HUES6 (cell line): ENCODE data around the gene MPND.

Experiments used
- H3K27ac ChIP-seq: 2 replicates; pipeline ENCODE4 v1.7.0; 2013; ENCODE audit warnings: low read depth, mild to moderate bottlenecking, low read length, inconsistent platforms
- H3K27me3 ChIP-seq: 2 replicates; pipeline ENCODE4 v1.6.1; 2013; ENCODE audit warnings: low read length; ENCODE audit not compliant: control insufficient read depth, insufficient read depth
- H3K36me3 ChIP-seq: 2 replicates; pipeline ENCODE4 v1.6.1; 2013; ENCODE audit warnings: low read length; ENCODE audit not compliant: control insufficient read depth, insufficient read depth
- H3K4me1 ChIP-seq: 2 replicates; pipeline ENCODE4 v1.6.1; 2013; ENCODE audit warnings: low read length; ENCODE audit not compliant: control insufficient read depth, insufficient read depth
- H3K4me3 ChIP-seq: 2 replicates; pipeline ENCODE4 v1.5.1; 2013; ENCODE audit warnings: low read depth, low read length
- H3K9ac ChIP-seq: one replicate; pipeline ENCODE4 v1.6.1; 2013; ENCODE audit warnings: mild to moderate bottlenecking, low read length
- H3K9me3 ChIP-seq: 2 replicates; pipeline ENCODE4 v1.6.1; 2013; ENCODE audit warnings: low read depth, low read length; ENCODE audit not compliant: control insufficient read depth, insufficient read depth

The MPND gene

GRCh38 chr19:4343370-4344307 is at the start of gene MPND:
MPND (plus strand) TSS chr19:4343562; CDS start chr19:4343594, 32 bp downstream.
- H3K27ac ChIP-seq: peak within 1 kb of the TSS; percentile 86

GRCh38 chr19:4294389-4294788 is 49.0 kb upstream of the MPND start:
- peaks cover 5% of the 10 kb centered on the region for H3K4me1 ChIP-seq
- no peaks in the 10 kb centered on the region for H3K27me3 ChIP-seq
- H3K9ac ChIP-seq: no peak overlapping the region
- H3K36me3 ChIP-seq: no peaks in the 10 kb centered on the region
- no peak overlapping the region for H3K27ac ChIP-seq
- H3K9me3 ChIP-seq: no peaks in the 10 kb centered on the region
- no peak overlapping the region for H3K4me3 ChIP-seq

More at GRCh38 chr19:4343370-4344307, at the start of gene MPND:
- H3K4me1 ChIP-seq: peaks cover 5% of the 10 kb centered on the region; the same call in 1 of the 2 replicates
- H3K4me3 ChIP-seq: peak within 1 kb of the TSS; percentile 85
- H3K36me3 ChIP-seq: peaks cover 14% of the 10 kb centered on the region
- peak within 1 kb of the TSS; percentile 84 for H3K9ac ChIP-seq
- H3K27me3 ChIP-seq: no peaks in the 10 kb centered on the region
- H3K9me3 ChIP-seq: no peaks in the 10 kb centered on the region

DNA sequence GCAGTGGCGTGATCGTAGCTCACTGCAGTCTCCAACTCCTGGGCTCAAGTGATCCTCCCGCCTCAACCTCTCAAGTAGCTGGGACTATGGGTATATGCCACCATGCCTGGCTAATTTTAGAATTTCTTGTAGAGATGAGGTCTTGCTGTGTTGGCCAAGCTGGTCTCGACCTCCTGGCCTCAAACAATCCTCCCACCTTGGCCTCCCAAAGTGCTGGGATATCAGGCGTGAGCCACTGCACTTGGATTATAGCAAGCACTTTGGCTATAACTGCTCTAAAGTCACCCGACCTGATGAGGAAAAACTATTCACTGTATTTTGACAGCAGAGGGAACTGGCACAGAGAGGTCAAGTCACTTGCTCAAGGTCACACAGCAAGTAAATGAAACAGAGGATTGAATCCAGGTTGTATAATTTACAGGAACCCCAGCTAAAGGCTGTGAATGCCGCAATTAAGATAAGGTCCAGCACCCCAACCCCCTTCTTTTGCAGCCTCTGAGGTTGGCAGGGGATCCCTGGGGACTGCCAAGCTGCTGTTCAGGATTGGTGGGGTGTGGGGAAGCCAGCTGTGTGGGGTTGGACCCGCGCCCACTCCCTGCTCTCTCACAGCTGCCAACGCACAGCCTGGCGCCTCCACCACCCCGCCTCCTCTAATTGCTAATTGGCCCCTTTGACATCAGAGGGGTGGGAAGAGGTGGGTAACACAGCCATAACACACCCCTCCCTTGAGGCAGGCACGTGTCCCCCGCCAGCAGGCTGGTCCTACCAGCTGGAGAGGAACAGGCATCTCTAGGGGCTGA is 47.2 kb upstream of the MPND start:
- no peaks in the 10 kb centered on the region for H3K36me3 ChIP-seq
- no peak overlapping the region for H3K27ac ChIP-seq
- no peak overlapping the region for H3K4me3 ChIP-seq
- H3K9me3 ChIP-seq: no peaks in the 10 kb centered on the region
- H3K27me3 ChIP-seq: no peaks in the 10 kb centered on the region
- no peak overlapping the region for H3K9ac ChIP-seq
- H3K4me1 ChIP-seq: peaks cover 5% of the 10 kb centered on the region

DNA sequence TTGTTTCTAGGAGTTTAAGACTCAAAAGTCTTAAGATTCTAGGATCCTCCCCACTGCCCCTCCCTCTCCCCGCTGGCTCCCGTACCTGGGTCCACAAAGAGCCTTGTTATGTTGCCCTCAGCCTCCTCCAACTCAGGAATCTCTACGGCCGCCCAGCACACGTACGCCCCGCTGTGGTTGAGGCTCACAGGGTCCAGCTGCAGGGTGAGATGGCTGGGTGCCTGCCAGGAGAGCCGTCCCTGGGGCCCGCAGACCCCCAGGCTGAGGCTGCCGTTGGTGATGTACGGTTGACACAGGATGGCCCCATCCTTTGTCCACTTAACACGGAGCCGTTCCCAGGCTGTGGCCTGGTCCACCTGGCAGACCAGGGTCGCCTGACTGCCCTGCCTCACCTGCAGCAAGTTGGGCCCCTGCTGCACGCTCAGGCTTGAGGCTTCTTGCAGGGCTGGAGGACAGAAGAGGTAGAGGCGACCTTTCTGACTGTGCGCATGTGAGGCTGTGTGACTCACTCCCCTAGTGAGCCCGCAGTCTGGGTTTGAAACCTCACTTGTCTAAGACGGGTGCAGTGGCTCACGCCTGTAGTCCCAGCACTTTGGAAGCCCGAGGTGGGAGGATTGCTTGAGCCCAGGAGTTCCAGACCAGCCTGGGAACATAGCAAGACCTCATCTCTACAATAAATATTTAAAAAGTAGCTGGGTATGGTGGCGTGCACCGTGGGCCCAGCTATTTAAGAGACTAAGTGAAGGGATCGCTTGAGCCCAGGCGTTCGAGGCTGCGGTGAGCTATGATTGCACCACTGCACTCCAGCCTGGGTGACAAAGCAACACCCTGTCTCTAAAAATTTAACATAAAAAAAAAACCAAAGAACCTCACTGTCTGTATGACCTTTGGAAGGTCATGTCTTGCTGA is 45.2 kb upstream of the MPND start:
- H3K9ac ChIP-seq: peak overlapping the region; percentile 31
- no peaks in the 10 kb centered on the region for H3K9me3 ChIP-seq
- peaks cover 13% of the 10 kb centered on the region for H3K4me1 ChIP-seq
- H3K27me3 ChIP-seq: no peaks in the 10 kb centered on the region
- H3K27ac ChIP-seq: no peak overlapping the region
- H3K4me3 ChIP-seq: no peak overlapping the region
- no peaks in the 10 kb centered on the region for H3K36me3 ChIP-seq

DNA sequence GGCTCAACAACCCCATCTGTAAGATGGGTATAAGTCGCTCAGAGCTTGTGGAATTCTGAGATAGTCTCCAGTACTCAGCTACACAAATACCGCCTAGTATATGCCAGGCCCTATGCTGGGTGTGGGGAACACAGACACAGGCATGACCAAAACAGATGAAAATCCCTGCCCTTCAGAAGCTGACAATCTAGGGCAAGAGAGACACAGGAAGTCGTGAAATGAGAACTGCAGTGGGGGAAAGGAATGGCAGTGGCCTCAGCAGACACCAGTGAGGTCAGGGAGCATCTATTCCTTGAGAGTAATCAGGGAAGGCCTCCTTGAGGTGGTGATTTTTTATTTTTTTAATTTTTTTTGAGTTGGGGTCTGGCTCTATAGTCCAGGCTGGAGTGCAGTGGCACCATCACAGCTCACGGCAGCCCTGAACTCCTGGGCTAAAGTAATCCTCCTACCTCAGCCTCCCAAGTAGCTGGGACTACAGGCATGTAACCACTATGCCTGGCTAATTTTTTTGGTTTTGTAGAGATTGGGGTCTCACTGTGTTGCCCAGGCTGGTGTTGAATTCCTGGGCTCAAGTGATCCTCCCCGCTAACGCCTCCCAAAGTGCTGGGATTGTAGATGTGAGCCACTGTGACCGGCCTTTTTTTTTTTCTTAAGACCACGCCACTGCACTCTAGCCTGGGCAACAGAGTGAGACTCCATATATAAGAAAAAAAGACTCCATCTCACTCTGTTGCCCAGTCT is 44.4 kb upstream of the MPND start:
- H3K9ac ChIP-seq: no peak overlapping the region
- peaks cover 14% of the 10 kb centered on the region for H3K4me1 ChIP-seq
- H3K27me3 ChIP-seq: no peaks in the 10 kb centered on the region
- no peak overlapping the region for H3K27ac ChIP-seq
- no peaks in the 10 kb centered on the region for H3K36me3 ChIP-seq
- H3K9me3 ChIP-seq: no peaks in the 10 kb centered on the region
- no peak overlapping the region for H3K4me3 ChIP-seq

- Histone ChIP-seq H3K27ac (no peak overlapping the region), H3K9ac (no peak overlapping the region), H3K4me1 (peaks cover 17% of the 10 kb centered on the region), H3K4me3 (no peak overlapping the region), H3K27me3 (no peaks in the 10 kb centered on the region), H3K9me3 (no peaks in the 10 kb centered on the region), H3K36me3 (no peaks in the 10 kb centered on the region)
Measured at GRCh38 chr19:4300589-4300988, 42.8 kb upstream of the MPND start.

DNA sequence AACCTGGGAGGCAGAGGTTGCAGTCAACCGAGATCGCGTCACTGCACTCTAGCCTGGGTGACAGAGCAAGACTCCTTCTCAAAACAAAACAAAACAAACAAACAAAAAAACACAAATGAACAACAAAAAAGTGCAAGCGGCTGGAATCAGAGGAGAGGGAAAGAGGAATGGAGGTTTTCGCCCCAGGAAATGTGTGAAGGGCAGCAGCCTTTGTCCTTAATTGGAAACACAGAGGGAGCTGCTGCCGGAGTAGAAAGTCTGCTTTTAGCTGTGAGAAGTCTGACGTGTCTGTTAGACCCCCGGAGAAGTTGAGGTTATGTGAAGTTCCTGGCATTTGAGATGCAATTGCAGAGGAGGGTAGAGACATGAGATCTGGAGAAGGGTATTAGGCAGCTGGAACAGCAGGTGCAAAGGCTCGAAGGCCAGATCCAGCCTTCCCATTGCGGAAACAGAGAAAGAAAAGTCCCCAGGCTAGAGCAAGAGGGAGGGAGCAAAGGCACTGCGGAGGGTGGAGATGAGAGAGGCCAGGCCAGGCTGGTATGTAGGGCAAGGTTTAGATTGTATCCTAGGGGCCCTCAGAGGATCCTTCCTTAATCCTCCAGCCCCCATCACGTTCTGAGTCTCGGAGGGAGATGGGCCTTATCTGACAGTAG is 41.6 kb upstream of the MPND start:
- H3K9ac ChIP-seq: no peak overlapping the region
- H3K27ac ChIP-seq: no peak overlapping the region
- peaks cover 2% of the 10 kb centered on the region; the same call in 1 of the 2 replicates for H3K36me3 ChIP-seq
- no peaks in the 10 kb centered on the region for H3K27me3 ChIP-seq
- no peak overlapping the region for H3K4me3 ChIP-seq
- H3K4me1 ChIP-seq: peaks cover 15% of the 10 kb centered on the region; the same call in 1 of the 2 replicates
- no peaks in the 10 kb centered on the region for H3K9me3 ChIP-seq

DNA sequence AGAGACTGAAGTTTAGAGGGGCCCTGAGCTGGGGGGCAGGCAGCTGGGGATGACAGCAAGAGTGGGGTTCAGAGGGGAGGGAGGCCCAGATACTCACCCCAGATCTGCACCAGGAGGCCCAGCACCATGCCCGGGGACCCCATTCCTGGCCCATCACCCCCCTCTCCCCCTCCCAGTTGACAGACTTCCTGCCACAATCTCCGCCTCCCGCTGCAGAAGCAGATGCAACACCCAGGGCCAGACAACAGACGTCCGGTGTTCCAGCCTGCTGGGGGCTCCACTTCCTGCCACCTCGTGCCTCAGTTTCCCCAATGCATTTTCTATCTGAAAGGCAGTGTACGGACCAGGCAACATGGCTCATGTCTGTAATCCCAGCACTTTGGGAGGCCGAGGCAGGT is 41.1 kb upstream of the MPND start, which contains the start of gene TMIGD2:
TMIGD2 (minus strand) TSS at position 147 of the 398 bp plus-strand sequence; CDS start at position 143, 4 bp downstream.
- H3K27ac ChIP-seq: no peak within 1 kb of the TSS
- no peaks in the 10 kb centered on the region for H3K9me3 ChIP-seq
- no peak within 1 kb of the TSS for H3K4me3 ChIP-seq
- no peak within 1 kb of the TSS for H3K9ac ChIP-seq
- H3K36me3 ChIP-seq: peaks cover 3% of the 10 kb centered on the region; the same call in 1 of the 2 replicates
- no peaks in the 10 kb centered on the region for H3K27me3 ChIP-seq
- H3K4me1 ChIP-seq: peaks cover 15% of the 10 kb centered on the region; the same call in 1 of the 2 replicates

GRCh38 chr19:4303819-4304537 is 39.4 kb upstream of the MPND start:
- Histone ChIP-seq H3K4me1 (peaks cover 13% of the 10 kb centered on the region; the same call in 1 of the 2 replicates), H3K9me3 (no peaks in the 10 kb centered on the region), H3K9ac (no peak overlapping the region), H3K27ac (no peak overlapping the region), H3K4me3 (peak overlapping the region; percentile 37; the same call in 1 of the 2 replicates), H3K36me3 (peaks cover 13% of the 10 kb centered on the region), H3K27me3 (no peaks in the 10 kb centered on the region)
